Suppressor macrophage treated with lipopolysaccharide for 1 hour (primary cell): ENCODE data around the gene RBBP5.

ENCODE experiments used
- DNase-seq, 3 donors: peaks; one replicate each; pipeline ENCODE4 v3.0.0-alpha.2; 2020 to 2022

Gene RBBP5

DNA sequence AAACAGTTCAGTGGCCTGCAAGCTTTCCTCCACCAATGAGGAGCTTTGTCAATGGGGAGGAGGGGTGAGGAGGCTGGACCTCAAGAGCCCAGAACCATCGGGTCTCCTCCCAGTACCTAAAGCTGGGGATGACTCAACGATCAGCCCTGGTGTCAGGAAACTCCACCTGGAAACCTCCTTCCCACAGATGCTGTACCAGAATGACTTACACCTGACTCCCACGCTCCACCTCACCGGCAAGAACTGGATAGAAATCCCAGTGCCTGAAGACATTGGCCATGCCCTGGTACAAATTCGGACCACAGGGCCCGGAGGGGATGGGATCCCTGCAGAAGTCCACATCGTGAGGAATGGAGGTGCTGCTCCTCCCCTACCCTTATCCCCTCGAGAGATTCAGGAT is 48.9 kb downstream of the RBBP5 start:
- DNase-seq: no peak

DNA sequence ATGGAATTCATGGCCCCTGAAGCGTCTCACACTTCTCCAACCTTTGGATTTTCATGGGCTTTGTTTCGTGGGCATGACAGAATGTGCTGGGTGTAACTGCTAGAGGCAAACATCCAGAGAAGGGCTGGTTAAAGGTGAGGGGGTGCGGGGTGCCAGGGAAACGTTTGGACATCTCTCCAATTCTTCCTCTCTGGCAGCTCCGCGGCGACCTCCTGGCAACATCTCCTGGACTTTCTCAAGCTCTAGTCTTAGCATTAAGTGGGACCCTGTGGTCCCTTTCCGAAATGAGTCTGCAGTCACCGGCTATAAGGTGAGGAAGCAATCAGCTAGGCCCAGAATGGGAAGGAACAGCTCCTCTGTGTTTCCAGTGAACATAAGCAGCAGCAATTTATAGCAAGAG is 49.5 kb downstream of the RBBP5 start:
- DNase-seq: no peak

GRCh38 chr1:205071801-205072200 is 50.0 kb downstream of the RBBP5 start:
- no peak for DNase-seq

DNA sequence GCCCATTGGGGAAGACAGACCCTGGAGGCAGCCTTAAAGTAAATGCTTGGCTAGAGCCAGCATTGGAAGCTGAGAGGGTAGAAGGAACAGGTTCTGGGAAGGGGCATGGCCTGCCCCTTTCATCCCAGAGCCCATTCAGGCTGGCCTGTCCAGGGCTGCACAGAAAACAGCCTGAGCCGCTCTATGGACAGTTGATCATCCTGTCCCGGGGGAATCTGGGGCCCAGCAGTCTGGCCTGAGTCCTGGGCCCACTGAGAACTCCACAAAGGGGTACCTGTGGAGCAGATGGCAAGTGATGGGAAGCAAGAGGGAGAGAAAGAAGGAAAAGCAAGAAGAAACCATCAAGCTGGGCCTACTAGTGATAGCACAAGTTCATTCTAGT is 50.8 kb downstream of the RBBP5 start:
- DNase-seq: no peak

DNA sequence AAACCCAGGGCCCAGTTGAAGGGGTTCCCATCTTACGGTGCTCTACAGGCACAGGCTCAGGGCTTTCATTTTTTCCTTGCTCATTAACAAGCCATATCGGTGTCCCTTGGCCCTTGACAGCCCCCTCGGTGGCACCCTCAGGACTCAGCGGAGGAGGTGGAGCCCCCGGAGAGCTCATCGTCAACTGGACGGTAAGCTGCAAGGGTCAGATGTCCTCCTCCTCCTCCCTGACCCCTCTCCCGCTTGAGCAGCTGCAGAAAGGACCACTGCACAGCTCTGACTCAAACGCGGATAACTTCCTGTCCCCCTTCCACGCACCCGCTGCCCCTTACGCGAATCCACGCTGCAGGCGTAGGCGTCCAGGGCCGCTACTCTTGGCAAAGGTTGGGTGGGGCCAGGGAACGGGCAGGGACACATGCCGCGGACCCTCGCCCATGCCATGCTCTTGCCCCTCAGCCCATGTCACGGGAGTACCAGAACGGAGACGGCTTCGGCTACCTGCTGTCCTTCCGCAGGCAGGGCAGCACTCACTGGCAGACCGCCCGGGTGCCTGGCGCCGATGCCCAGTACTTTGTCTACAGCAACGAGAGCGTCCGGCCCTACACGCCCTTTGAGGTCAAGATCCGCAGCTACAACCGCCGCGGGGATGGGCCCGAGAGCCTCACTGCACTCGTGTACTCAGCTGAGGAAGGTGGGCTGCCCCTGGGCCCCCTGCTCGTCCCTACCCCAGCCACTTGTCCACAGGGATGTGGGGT is 52.2 kb downstream of the RBBP5 start:
- no peak for DNase-seq

- no peak for DNase-seq
Measured at GRCh38 chr1:205068457-205069040, 53.2 kb downstream of the RBBP5 start.

GRCh38 chr1:205068001-205068400 is 53.8 kb downstream of the RBBP5 start:
- no peak for DNase-seq

- no peak for DNase-seq
Measured at GRCh38 chr1:205067031-205067430, 54.7 kb downstream of the RBBP5 start.

DNA sequence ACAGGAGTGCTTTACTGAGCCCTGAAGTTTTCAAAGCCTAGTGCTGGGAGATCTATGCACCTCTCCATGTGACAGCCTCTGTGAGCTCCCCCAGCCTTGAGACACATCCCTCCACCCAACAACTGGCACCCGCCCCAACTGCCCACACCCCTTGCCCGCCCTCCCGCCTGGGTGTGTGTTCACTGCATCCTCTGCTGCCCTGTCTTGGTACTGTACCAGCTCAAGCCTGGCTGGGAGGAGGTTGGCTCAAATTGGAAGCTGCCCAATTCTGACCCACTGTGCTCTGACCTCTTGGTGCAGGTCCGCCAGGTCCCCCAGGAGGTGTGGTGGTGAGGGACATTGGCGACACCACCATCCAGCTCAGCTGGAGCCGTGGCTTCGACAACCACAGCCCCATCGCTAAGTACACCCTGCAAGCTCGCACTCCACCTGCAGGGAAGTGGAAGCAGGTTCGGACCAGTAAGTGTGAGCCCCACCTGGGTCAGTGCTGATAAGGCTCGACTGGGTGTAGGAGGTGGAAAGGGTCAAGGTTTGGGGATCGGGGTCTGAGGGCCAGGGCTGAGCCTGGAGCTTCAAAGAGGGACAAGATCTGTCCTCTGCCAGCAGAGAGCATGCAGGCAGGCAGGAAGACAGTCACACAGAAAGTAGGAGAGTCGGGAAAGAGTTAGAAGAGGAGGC is 55.5 kb downstream of the RBBP5 start:
- peak in 1 of 3 donors; percentile 15 for DNase-seq

DNA sequence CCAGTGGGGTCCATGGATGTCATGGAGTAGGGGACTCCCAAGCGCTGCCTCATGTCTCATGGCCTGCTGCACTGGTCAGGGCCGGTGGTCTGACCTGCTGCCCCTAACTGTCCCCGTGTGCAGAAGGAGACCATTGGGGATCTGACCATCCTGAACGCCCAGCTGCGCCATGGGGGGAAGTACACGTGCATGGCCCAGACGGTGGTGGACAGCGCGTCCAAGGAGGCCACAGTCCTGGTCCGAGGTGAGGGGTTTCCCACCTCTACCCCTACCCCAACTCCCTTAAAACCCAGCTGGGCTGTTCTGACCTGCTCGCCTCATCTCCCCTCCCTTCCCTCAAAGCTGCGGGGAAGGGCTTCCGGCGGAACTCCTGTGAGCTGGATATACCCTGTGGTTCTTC is 56.1 kb downstream of the RBBP5 start:
- no peak for DNase-seq

- no peak for DNase-seq
Measured at GRCh38 chr1:205064741-205065316, 56.9 kb downstream of the RBBP5 start.

GRCh38 chr1:205064301-205064700 is 57.5 kb downstream of the RBBP5 start:
- no peak for DNase-seq

DNA sequence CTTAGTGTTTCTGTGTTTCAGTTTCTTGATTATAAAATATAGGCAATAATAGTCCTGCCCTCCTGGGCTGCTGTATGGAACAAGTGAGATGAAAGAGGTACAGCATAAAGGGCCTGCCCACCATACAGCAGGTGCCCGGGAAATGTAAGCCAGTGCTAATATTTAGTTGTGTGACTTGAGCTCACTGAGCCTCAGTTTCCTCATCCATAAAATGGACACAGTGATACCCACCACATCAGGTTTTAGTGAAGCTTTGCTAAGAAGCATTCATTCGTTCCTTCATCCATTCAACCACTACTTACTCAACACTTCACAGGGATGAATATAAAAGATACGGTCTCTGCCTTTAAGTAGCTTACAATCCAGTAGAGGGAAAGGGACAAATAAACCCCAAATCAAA is 58.9 kb downstream of the RBBP5 start:
- DNase-seq: no peak

GRCh38 chr1:205062319-205062718 is 59.5 kb downstream of the RBBP5 start:
- no peak for DNase-seq

DNA sequence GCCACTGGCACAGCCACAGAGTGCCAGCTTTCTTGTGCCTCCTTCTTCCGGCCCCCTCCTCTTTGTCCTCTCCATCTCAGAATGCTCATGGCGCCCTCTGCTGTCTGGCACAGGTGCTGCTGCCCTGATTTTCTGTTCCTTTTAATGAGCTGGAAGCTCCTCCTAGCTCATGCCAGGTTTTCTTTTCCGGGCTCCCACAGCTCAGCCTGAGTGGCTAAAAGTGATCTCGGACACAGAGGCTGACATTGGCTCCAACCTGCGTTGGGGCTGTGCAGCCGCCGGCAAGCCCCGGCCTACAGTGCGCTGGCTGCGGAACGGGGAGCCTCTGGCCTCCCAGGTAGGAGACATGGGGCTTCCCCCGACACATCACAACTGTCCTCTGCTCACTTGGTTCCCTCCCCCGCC is 60.1 kb downstream of the RBBP5 start:
- DNase-seq: peak; percentile 70 to 81 (median 80)

GRCh38 chr1:205061227-205061626 is 60.6 kb downstream of the RBBP5 start:
- no peak for DNase-seq

DNA sequence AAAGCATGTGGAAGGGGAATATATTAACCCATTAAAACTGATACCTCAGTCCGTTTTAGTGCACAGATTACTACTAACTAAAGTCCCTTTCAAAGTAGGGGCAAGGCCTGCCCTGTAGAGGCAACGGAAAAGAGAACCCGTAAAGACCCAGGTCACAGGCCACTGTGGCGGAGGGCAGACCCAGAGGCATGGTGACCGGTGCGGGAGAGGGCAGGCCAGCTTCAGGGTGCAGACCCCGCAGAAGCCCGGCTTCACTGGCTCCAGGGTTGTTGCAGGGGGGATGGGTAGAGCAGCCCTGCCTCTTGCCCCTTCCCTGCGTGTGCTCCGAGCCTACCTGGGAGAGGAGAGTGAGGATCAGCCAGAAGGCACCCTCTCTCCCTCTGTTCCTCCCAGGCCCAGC is 61.0 kb downstream of the RBBP5 start:
- no peak for DNase-seq

- no peak for DNase-seq
Measured at GRCh38 chr1:205059660-205060059, 62.1 kb downstream of the RBBP5 start.

DNA sequence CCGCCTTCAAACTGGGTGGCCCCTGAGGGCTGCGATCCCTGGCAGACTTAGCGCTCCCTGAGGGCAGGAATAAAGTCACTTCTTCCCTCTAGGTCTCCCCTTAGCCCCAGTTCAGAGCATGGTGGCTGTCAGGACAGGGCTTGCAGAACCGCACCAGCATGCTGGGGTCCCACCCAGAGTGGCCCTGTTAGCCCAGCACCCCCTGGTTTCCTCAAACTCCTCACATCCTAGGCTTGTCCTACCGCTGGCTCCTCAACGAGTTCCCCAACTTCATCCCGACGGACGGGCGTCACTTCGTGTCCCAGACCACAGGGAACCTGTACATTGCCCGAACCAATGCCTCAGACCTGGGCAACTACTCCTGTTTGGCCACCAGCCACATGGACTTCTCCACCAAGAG is 62.9 kb downstream of the RBBP5 start:
- no peak for DNase-seq

- DNase-seq: no peak
Measured at GRCh38 chr1:205057808-205058575, 63.8 kb downstream of the RBBP5 start.

- DNase-seq: no peak
Measured at GRCh38 chr1:205056956-205057568, 64.7 kb downstream of the RBBP5 start.

GRCh38 chr1:205056188-205056611 is 65.6 kb downstream of the RBBP5 start:
- no peak for DNase-seq

- DNase-seq: no peak
Measured at GRCh38 chr1:205054013-205054412, 67.8 kb downstream of the RBBP5 start.
